ENCODE measurements around the gene LPP. TPM values are rescaled to one million over a fixed set of nuclear protein-coding genes. Genes with fewer than 3 reads are reported as not detected.

LPP gene
- polyA plus RNA-seq, 2 of the 4 experiments (the other 2 are of a cell fraction), result 11.0 to 30.8 TPM

- TF ChIP-seq CBX2 (IDR thresholded peaks at IDR 0.05; ENCODE audit: borderline replicate concordance, low read depth), result no peak
- no peak for TF ChIP-seq BHLHE40 (IDR thresholded peaks at IDR 0.05; ENCODE audit: low read depth, low read length)
- no peak for TF ChIP-seq FOSL2 (IDR thresholded peaks at IDR 0.05)
- no peak for TF ChIP-seq FOSL2 (CRISPR knock-in tag; IDR thresholded peaks at IDR 0.05)
- no peak for TF ChIP-seq MYC (IDR thresholded peaks at IDR 0.05; ENCODE audit: borderline replicate concordance, low read length)
- TF ChIP-seq KDM5A (IDR thresholded peaks at IDR 0.05), result no peak
- TF ChIP-seq ZNF302 (CRISPR knock-in tag; IDR thresholded peaks at IDR 0.05), result no peak
- TF ChIP-seq REST (IDR thresholded peaks at IDR 0.05), result no peak
- TF ChIP-seq RARB (CRISPR knock-in tag; IDR thresholded peaks at IDR 0.05), result no peak
- TF ChIP-seq CHD2 (IDR thresholded peaks at IDR 0.05; ENCODE audit: low read length, partially characterized antibody), result no peak
- Histone ChIP-seq H3K4me1 (peaks cover 21% of the 10 kb centered on the region; the same call in 2 of the 3 replicates), H3K4me3 (no peak overlapping the region), H3K9me3 (no peaks in the 10 kb centered on the region), H3K27ac (peak overlapping the region in 1 of 2 experiments; percentile 41; a peak in 2 of 6 replicates), H3K4me2 (peak overlapping the region; percentile 11; the same call in 1 of the 3 replicates)
- ATAC-seq, result no peak
- ChIA-PET CTCF (no interaction called here), POLR2A (no interaction called here)
- no peak for DNase-seq (ENCODE audit: low read depth in 1 of 2, low spot score in 1 of 2)
- FAIRE-seq, result no peak
- 83% methylated on average over 4 of the region's 4 CpGs for WGBS (ENCODE audit: missing lambda C conversion rate)
Measured at GRCh38 chr3:188682316-188682715, 528.4 kb downstream of the LPP start.

- peak overlapping the region; percentile 11; the same call in 2 of the 3 replicates for H3K4me2 ChIP-seq
- ATAC-seq (peak; percentile 57 to 73; a peak in 5 of 6 replicates), FAIRE-seq (no peak), DNase-seq (ENCODE audit: low read depth in 1 of 2, low spot score in 1 of 2) (no peak)
- POLR2A ChIA-PET, result no interaction called here
- no peak for TF ChIP-seq ZSCAN20 (CRISPR knock-in tag; IDR thresholded peaks at IDR 0.05)
- TF ChIP-seq BHLHE40 (IDR thresholded peaks at IDR 0.05; ENCODE audit: low read depth, low read length), result no peak
- TF ChIP-seq HEYL (CRISPR knock-in tag; IDR thresholded peaks at IDR 0.05), result no peak
- TF ChIP-seq FOXS1 (CRISPR knock-in tag; IDR thresholded peaks at IDR 0.05), result no peak
- no peak for TF ChIP-seq TFCP2L1 (CRISPR knock-in tag; IDR thresholded peaks at IDR 0.05)
- TF ChIP-seq FOSL2 (IDR thresholded peaks at IDR 0.05), result no peak
- TF ChIP-seq FOSL2 (CRISPR knock-in tag; IDR thresholded peaks at IDR 0.05), result no peak
- no peak for TF ChIP-seq ATOH8 (CRISPR knock-in tag; IDR thresholded peaks at IDR 0.05; ENCODE audit: low read depth)
- no peaks in the 10 kb centered on the region for H3K9me3 ChIP-seq
- WGBS (ENCODE audit: missing lambda C conversion rate), result 71% methylated on average over 3 of the region's 3 CpGs
- H3K4me3 ChIP-seq, result no peak overlapping the region
- CTCF ChIA-PET, result no interaction called here
- peaks cover 21% of the 10 kb centered on the region; the same call in 2 of the 3 replicates for H3K4me1 ChIP-seq
- H3K27ac ChIP-seq, result peak overlapping the region; percentile 1 to 27; a peak in 2 of 6 replicates
Measured at GRCh38 chr3:188683032-188683521, 529.1 kb downstream of the LPP start.

GRCh38 chr3:188684276-188684675 lies 530.3 kb downstream of the LPP start:
- DNase-seq (ENCODE audit: low read depth in 1 of 2, low spot score in 1 of 2) (no peak), ATAC-seq (no peak), FAIRE-seq (no peak)
- ChIA-PET CTCF (no interaction called here), POLR2A (no interaction called here)
- Histone ChIP-seq H3K4me3 (no peak overlapping the region), H3K4me1 (peaks cover 28% of the 10 kb centered on the region; the same call in 2 of the 3 replicates), H3K4me2 (no peak overlapping the region), H3K27ac (no peak overlapping the region), H3K9me3 (no peaks in the 10 kb centered on the region)
- WGBS (ENCODE audit: missing lambda C conversion rate), result 93% methylated on average over 2 of the region's 2 CpGs
- TF ChIP-seq MAX (IDR thresholded peaks at IDR 0.05) (no peak), CBX8 (IDR thresholded peaks at IDR 0.05) (no peak), RCOR1 (IDR thresholded peaks at IDR 0.05; ENCODE audit: low read depth, low read length) (no peak), ZNF302 (CRISPR knock-in tag; IDR thresholded peaks at IDR 0.05) (no peak), TFCP2L1 (CRISPR knock-in tag; IDR thresholded peaks at IDR 0.05) (no peak), CHD2 (IDR thresholded peaks at IDR 0.05; ENCODE audit: low read length, partially characterized antibody) (no peak), BHLHE40 (IDR thresholded peaks at IDR 0.05; ENCODE audit: low read depth, low read length) (no peak), KDM5A (IDR thresholded peaks at IDR 0.05) (no peak), RARB (CRISPR knock-in tag; IDR thresholded peaks at IDR 0.05) (no peak), HEYL (CRISPR knock-in tag; IDR thresholded peaks at IDR 0.05) (no peak), ZSCAN20 (CRISPR knock-in tag; IDR thresholded peaks at IDR 0.05) (no peak), ESRRA (IDR thresholded peaks at IDR 0.05; ENCODE audit: borderline replicate concordance, low read length) (no peak), RNF2 (IDR thresholded peaks at IDR 0.05; ENCODE audit: borderline replicate concordance, low read depth) (no peak), PHF8 (IDR thresholded peaks at IDR 0.05; ENCODE audit: borderline replicate concordance, low read depth) (no peak), MAFK (IDR thresholded peaks at IDR 0.05; ENCODE audit: partially characterized antibody) (no peak), USF2 (IDR thresholded peaks at IDR 0.05) (no peak), JUNB (IDR thresholded peaks at IDR 0.05) (no peak), REST (IDR thresholded peaks at IDR 0.05) (no peak)
